GM12874 (cell line): Measurements from ENCODE around the gene TUSC1.

ENCODE experiments used
- CTCF ChIP-seq: IDR thresholded peaks from 2 replicates; pipeline ENCODE4 v1.5.1; 2011; ENCODE audit warnings: low read depth, mild to moderate bottlenecking, control low read depth, low read length, moderate library complexity; ENCODE audit not compliant: insufficient read depth

Gene TUSC1

GRCh38 chr9:25658571-25658970 is 19.7 kb downstream of the TUSC1 start:
- no peak for TF ChIP-seq CTCF

- no peak for TF ChIP-seq CTCF
Observed at GRCh38 chr9:25654417-25654816, 23.8 kb downstream of the TUSC1 start.

GRCh38 chr9:25648116-25648515 is 30.1 kb downstream of the TUSC1 start:
- no peak for TF ChIP-seq CTCF

GRCh38 chr9:25636026-25636425 is 42.2 kb downstream of the TUSC1 start:
- TF ChIP-seq CTCF = no peak

- no peak for TF ChIP-seq CTCF
Observed at GRCh38 chr9:25629231-25629630, 49.0 kb downstream of the TUSC1 start.
